ENCODE data around the gene TNFRSF11A.

The TNFRSF11A gene

DNA sequence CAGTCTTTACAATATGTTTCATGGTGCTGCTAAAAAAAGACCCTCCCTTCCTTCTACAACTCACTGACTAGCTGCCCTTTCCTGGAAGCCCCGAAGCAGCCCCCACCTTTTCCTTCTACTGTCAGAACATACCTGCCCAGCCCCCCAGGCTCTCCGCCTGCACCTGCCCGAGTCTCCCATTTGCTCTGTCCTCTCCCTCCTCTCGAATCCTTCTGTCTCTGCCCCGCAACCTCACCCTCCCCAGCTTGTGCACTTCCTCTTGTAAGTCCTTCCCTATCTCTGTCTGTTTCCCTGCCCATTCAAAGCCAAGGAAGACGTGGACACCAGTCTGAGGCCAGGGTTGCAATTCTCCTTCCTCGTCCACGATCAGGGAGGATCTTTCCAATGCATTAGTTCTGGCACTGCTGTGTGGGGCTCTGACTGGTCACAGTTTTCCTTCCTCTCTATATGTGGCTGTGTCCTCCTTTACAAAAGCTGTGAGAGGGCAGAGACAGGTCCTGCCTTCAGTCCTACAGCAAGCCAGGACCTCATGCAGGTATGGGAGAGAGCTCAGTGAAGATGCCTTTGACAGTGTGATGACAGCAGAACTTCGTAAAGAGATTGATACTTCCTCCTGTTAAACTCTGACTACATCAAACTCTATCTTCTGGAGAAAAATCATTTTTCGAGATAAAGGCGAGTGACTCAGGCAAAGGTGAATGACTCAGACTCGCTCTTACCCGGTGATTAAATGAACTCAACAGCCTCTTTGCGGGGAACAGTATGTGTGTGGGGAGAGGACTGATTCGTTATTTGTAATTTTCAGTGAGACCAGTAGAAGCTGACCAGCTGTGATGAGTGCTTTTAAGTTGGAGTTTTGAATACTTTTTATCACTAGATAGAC, 14.2 kb downstream of the TNFRSF11A start:
- Histone ChIP-seq H2AFZ (ENCODE audit: low read length) (no peak overlapping the region), H2BK15ac (ENCODE audit: low read length) (no peak overlapping the region), H3K4me1 (ENCODE audit: control insufficient read depth in 2 of 2, insufficient read depth in 1 of 2, low read depth in 1 of 2, low read length in 2 of 2) (peaks cover 0 to 11% of the 10 kb centered on the region in 2 donors), H3K36me3 (replicated peaks in 1 of 2; ENCODE audit: control insufficient read depth in 2 of 2, insufficient read depth in 2 of 2, low read length in 2 of 2) (no peaks in the 10 kb centered on the region), H3K18ac (ENCODE audit: low read length) (no peak overlapping the region), H4K91ac (ENCODE audit: low read depth, low read length, poor library complexity) (no peak overlapping the region), H3K23ac (ENCODE audit: low read depth, low read length, poor library complexity) (no peak overlapping the region), H3K27me3 (ENCODE audit: control insufficient read depth in 3 of 3, insufficient read depth in 3 of 3, low read depth in 1 of 3, low read length in 3 of 3) (peaks cover 0 to 13% (median 3%) of the 10 kb centered on the region in 3 experiments), H3K4me3 (ENCODE audit: low read length in 2 of 2) (no peak overlapping the region), H3K4me2 (ENCODE audit: insufficient read depth, low read length, poor library complexity, severe bottlenecking) (peak overlapping the region; percentile 11), H3K9me3 (replicated peaks in 1 of 2; ENCODE audit: control insufficient read depth in 2 of 2, insufficient read depth in 1 of 2, low read depth in 1 of 2, low read length in 2 of 2) (no peaks in the 10 kb centered on the region), H3K14ac (ENCODE audit: low read length) (no peak overlapping the region), H2BK120ac (ENCODE audit: low read depth, low read length) (no peak overlapping the region), H3K4ac (ENCODE audit: low read length) (no peak overlapping the region), H3K79me1 (ENCODE audit: low read depth, low read length) (no peaks in the 10 kb centered on the region), H3K9ac (ENCODE audit: low read depth, low read length, poor library complexity) (no peak overlapping the region), H2BK12ac (ENCODE audit: low read length) (no peak overlapping the region), H3K27ac (replicated peaks; ENCODE audit: low read length) (no peak overlapping the region), H4K8ac (ENCODE audit: low read depth, low read length) (no peak overlapping the region), H2AK5ac (ENCODE audit: low read depth, low read length) (no peak overlapping the region), H2BK5ac (ENCODE audit: low read length) (no peak overlapping the region)
- DNase-seq (ENCODE audit: low spot score) = no peak
- whole genome bisulfite sequencing, 2 donors (ENCODE audit: extremely low coverage in 2 of 2, insufficient read length in 2 of 2, insufficient replicate concordance in 1 of 2) = no CpG with 5 or more reads among the region's 15 CpGs

GRCh38 chr18:62340996-62341395, 15.9 kb downstream of the TNFRSF11A start:
- H3K23ac ChIP-seq (ENCODE audit: low read depth, low read length, poor library complexity) = no peak overlapping the region
- no peak overlapping the region for H2BK120ac ChIP-seq (ENCODE audit: low read depth, low read length)
- no peak overlapping the region for H2BK15ac ChIP-seq (ENCODE audit: low read length)
- H3K27ac ChIP-seq (replicated peaks; ENCODE audit: low read length) = no peak overlapping the region
- no peak overlapping the region for H4K91ac ChIP-seq (ENCODE audit: low read depth, low read length, poor library complexity)
- H2AFZ ChIP-seq (ENCODE audit: low read length) = no peak overlapping the region
- no peaks in the 10 kb centered on the region for H3K36me3 ChIP-seq (replicated peaks in 1 of 2; ENCODE audit: control insufficient read depth in 2 of 2, insufficient read depth in 2 of 2, low read length in 2 of 2)
- no CpG with 5 or more reads among the region's 9 CpGs for WGBS, 2 donors (ENCODE audit: extremely low coverage in 2 of 2, insufficient read length in 2 of 2, insufficient replicate concordance in 1 of 2)
- no peak overlapping the region for H2BK12ac ChIP-seq (ENCODE audit: low read length)
- no peak overlapping the region for H4K8ac ChIP-seq (ENCODE audit: low read depth, low read length)
- H3K9ac ChIP-seq (ENCODE audit: low read depth, low read length, poor library complexity) = no peak overlapping the region
- no peak overlapping the region for H3K4me2 ChIP-seq (ENCODE audit: insufficient read depth, low read length, poor library complexity, severe bottlenecking)
- no peak overlapping the region for H2BK5ac ChIP-seq (ENCODE audit: low read length)
- H2AK5ac ChIP-seq (ENCODE audit: low read depth, low read length) = no peak overlapping the region
- H3K4ac ChIP-seq (ENCODE audit: low read length) = no peak overlapping the region
- H3K14ac ChIP-seq (ENCODE audit: low read length) = no peak overlapping the region
- H3K27me3 ChIP-seq (ENCODE audit: control insufficient read depth in 3 of 3, insufficient read depth in 3 of 3, low read depth in 1 of 3, low read length in 3 of 3) = peaks cover 0 to 13% (median 3%) of the 10 kb centered on the region in 3 experiments
- no peaks in the 10 kb centered on the region for H3K79me1 ChIP-seq (ENCODE audit: low read depth, low read length)
- DNase-seq (ENCODE audit: low spot score) = no peak
- no peak overlapping the region for H3K18ac ChIP-seq (ENCODE audit: low read length)
- H3K9me3 ChIP-seq (replicated peaks in 1 of 2; ENCODE audit: control insufficient read depth in 2 of 2, insufficient read depth in 1 of 2, low read depth in 1 of 2, low read length in 2 of 2) = no peaks in the 10 kb centered on the region
- H3K4me1 ChIP-seq (ENCODE audit: control insufficient read depth in 2 of 2, insufficient read depth in 1 of 2, low read depth in 1 of 2, low read length in 2 of 2) = peaks cover 0 to 11% of the 10 kb centered on the region in 2 donors
- H3K4me3 ChIP-seq (ENCODE audit: low read length in 2 of 2) = no peak overlapping the region

GRCh38 chr18:62341473-62341872, 16.4 kb downstream of the TNFRSF11A start:
- Histone ChIP-seq H2AFZ (ENCODE audit: low read length) (no peak overlapping the region), H3K18ac (ENCODE audit: low read length) (no peak overlapping the region), H2BK120ac (ENCODE audit: low read depth, low read length) (no peak overlapping the region), H3K79me1 (ENCODE audit: low read depth, low read length) (no peaks in the 10 kb centered on the region), H2BK12ac (ENCODE audit: low read length) (no peak overlapping the region), H2BK5ac (ENCODE audit: low read length) (no peak overlapping the region), H2BK15ac (ENCODE audit: low read length) (no peak overlapping the region), H3K4me2 (ENCODE audit: insufficient read depth, low read length, poor library complexity, severe bottlenecking) (no peak overlapping the region), H4K8ac (ENCODE audit: low read depth, low read length) (no peak overlapping the region), H3K23ac (ENCODE audit: low read depth, low read length, poor library complexity) (no peak overlapping the region), H3K14ac (ENCODE audit: low read length) (no peak overlapping the region), H3K27ac (replicated peaks; ENCODE audit: low read length) (no peak overlapping the region), H3K36me3 (replicated peaks in 1 of 2; ENCODE audit: control insufficient read depth in 2 of 2, insufficient read depth in 2 of 2, low read length in 2 of 2) (no peaks in the 10 kb centered on the region), H3K27me3 (ENCODE audit: control insufficient read depth in 3 of 3, insufficient read depth in 3 of 3, low read depth in 1 of 3, low read length in 3 of 3) (peaks cover 0 to 13% (median 3%) of the 10 kb centered on the region in 3 experiments), H3K9ac (ENCODE audit: low read depth, low read length, poor library complexity) (no peak overlapping the region), H4K91ac (ENCODE audit: low read depth, low read length, poor library complexity) (no peak overlapping the region), H3K4ac (ENCODE audit: low read length) (no peak overlapping the region), H3K4me3 (ENCODE audit: low read length in 2 of 2) (no peak overlapping the region), H2AK5ac (ENCODE audit: low read depth, low read length) (no peak overlapping the region), H3K4me1 (ENCODE audit: control insufficient read depth in 2 of 2, insufficient read depth in 1 of 2, low read depth in 1 of 2, low read length in 2 of 2) (peaks cover 4 to 13% of the 10 kb centered on the region in 2 donors), H3K9me3 (replicated peaks in 1 of 2; ENCODE audit: control insufficient read depth in 2 of 2, insufficient read depth in 1 of 2, low read depth in 1 of 2, low read length in 2 of 2) (no peaks in the 10 kb centered on the region)
- WGBS, 2 donors (ENCODE audit: extremely low coverage in 2 of 2, insufficient read length in 2 of 2, insufficient replicate concordance in 1 of 2) = no CpG with 5 or more reads among the region's 3 CpGs
- DNase-seq (ENCODE audit: low spot score) = no peak

GRCh38 chr18:62342884-62343283, 17.8 kb downstream of the TNFRSF11A start:
- H2AK5ac ChIP-seq (ENCODE audit: low read depth, low read length) = no peak overlapping the region
- no peak overlapping the region for H4K91ac ChIP-seq (ENCODE audit: low read depth, low read length, poor library complexity)
- H3K18ac ChIP-seq (ENCODE audit: low read length) = no peak overlapping the region
- no peaks in the 10 kb centered on the region for H3K79me1 ChIP-seq (ENCODE audit: low read depth, low read length)
- peaks cover 0 to 13% (median 3%) of the 10 kb centered on the region in 3 experiments for H3K27me3 ChIP-seq (ENCODE audit: control insufficient read depth in 3 of 3, insufficient read depth in 3 of 3, low read depth in 1 of 3, low read length in 3 of 3)
- no peak overlapping the region for H2BK5ac ChIP-seq (ENCODE audit: low read length)
- H3K4me2 ChIP-seq (ENCODE audit: insufficient read depth, low read length, poor library complexity, severe bottlenecking) = no peak overlapping the region
- DNase-seq (ENCODE audit: low spot score) = no peak
- no peak overlapping the region for H3K14ac ChIP-seq (ENCODE audit: low read length)
- H4K8ac ChIP-seq (ENCODE audit: low read depth, low read length) = no peak overlapping the region
- H2BK120ac ChIP-seq (ENCODE audit: low read depth, low read length) = no peak overlapping the region
- H3K27ac ChIP-seq (replicated peaks; ENCODE audit: low read length) = no peak overlapping the region
- no peak overlapping the region for H3K4me3 ChIP-seq (ENCODE audit: low read length in 2 of 2)
- WGBS, 2 donors (ENCODE audit: extremely low coverage in 2 of 2, insufficient read length in 2 of 2, insufficient replicate concordance in 1 of 2) = no CpG with 5 or more reads among the region's 4 CpGs
- H2BK15ac ChIP-seq (ENCODE audit: low read length) = no peak overlapping the region
- H2BK12ac ChIP-seq (ENCODE audit: low read length) = no peak overlapping the region
- peaks cover 12 to 19% of the 10 kb centered on the region in 2 donors for H3K4me1 ChIP-seq (ENCODE audit: control insufficient read depth in 2 of 2, insufficient read depth in 1 of 2, low read depth in 1 of 2, low read length in 2 of 2)
- H3K9ac ChIP-seq (ENCODE audit: low read depth, low read length, poor library complexity) = no peak overlapping the region
- no peaks in the 10 kb centered on the region for H3K9me3 ChIP-seq (replicated peaks in 1 of 2; ENCODE audit: control insufficient read depth in 2 of 2, insufficient read depth in 1 of 2, low read depth in 1 of 2, low read length in 2 of 2)
- H2AFZ ChIP-seq (ENCODE audit: low read length) = no peak overlapping the region
- H3K4ac ChIP-seq (ENCODE audit: low read length) = no peak overlapping the region
- H3K23ac ChIP-seq (ENCODE audit: low read depth, low read length, poor library complexity) = no peak overlapping the region
- no peaks in the 10 kb centered on the region for H3K36me3 ChIP-seq (replicated peaks in 1 of 2; ENCODE audit: control insufficient read depth in 2 of 2, insufficient read depth in 2 of 2, low read length in 2 of 2)

Measured in neuronal stem cell (in vitro differentiated cells).